ENCODE data around the gene ESPN. TPM values are rescaled to one million over a fixed set of nuclear protein-coding genes. Genes with fewer than 3 reads are reported as not detected.

The ESPN gene
- total and polyA plus RNA-seq, 2 of the 4 experiments (the other 2 are of a cell fraction), result under 0.01 to 0.02 TPM

GRCh38 chr1:6491081-6491449 is 66.5 kb downstream of the ESPN start:
- DNase-seq, result no peak

More at GRCh38 chr1:6491081-6491449, 66.5 kb downstream of the ESPN start:
- H2BK5ac ChIP-seq (ENCODE audit: low read depth, low read length, poor library complexity, severe bottlenecking), result peak overlapping the region; percentile 53
- H3K36me3 ChIP-seq (ENCODE audit: control insufficient read depth, insufficient read depth, low read length), result no peaks in the 10 kb centered on the region
- peak overlapping the region; percentile 46 to 86 for H4K8ac ChIP-seq (ENCODE audit: low read depth in 2 of 2, low read length in 2 of 2)
- H3K27ac ChIP-seq (ENCODE audit: insufficient read depth, low read length), result peak overlapping the region; percentile 80
- H3K23ac ChIP-seq (ENCODE audit: low read depth, low read length), result peak overlapping the region; percentile 31; the same call in 1 of the 2 replicates
- no peak overlapping the region for H2BK15ac ChIP-seq (ENCODE audit: low read depth, low read length)
- WGBS, 2 experiments (ENCODE audit: extremely low coverage in 2 of 2, insufficient read length in 1 of 2), result 40% methylated on average over 1 of the region's 6 CpGs; no CpG with 5 or more reads in 1 of the 2 experiments
- H3K4ac ChIP-seq (ENCODE audit: low read depth, low read length), result peak overlapping the region; percentile 94
- H3K4me3 ChIP-seq (ENCODE audit: insufficient read depth, low read depth, low read length), result peak overlapping the region; percentile 66
- H3K14ac ChIP-seq (replicated peaks; ENCODE audit: low read depth, low read length), result peak overlapping the region; percentile 73
- H3K27me3 ChIP-seq (ENCODE audit: control insufficient read depth, insufficient read depth, low read length), result no peaks in the 10 kb centered on the region
- no peak overlapping the region for H3K18ac ChIP-seq (ENCODE audit: low read depth, low read length)
- H3K4me1 ChIP-seq (ENCODE audit: control insufficient read depth, insufficient read depth, low read length), result peaks cover 14% of the 10 kb centered on the region
- dilution Hi-C loops (cut with HindIII; ENCODE audit: low sequenced_read_pairs, unreplicated experiment), result no loop called here
- peak overlapping the region; percentile 58 for H3K4me2 ChIP-seq (ENCODE audit: low read depth, low read length)
- H4K20me1 ChIP-seq (ENCODE audit: insufficient read depth, low read length), result peaks cover 6% of the 10 kb centered on the region; the same call in 1 of the 2 replicates
- no peaks in the 10 kb centered on the region for H3K9me3 ChIP-seq (ENCODE audit: control insufficient read depth, insufficient read depth, low read length)
- H2BK20ac ChIP-seq (ENCODE audit: low read depth, low read length), result peak overlapping the region; percentile 40; the same call in 1 of the 2 replicates
- H2AK5ac ChIP-seq (ENCODE audit: low read depth, low read length), result peak overlapping the region; percentile 30
- CTCF ChIA-PET, result no interaction called here
- H4K91ac ChIP-seq (ENCODE audit: insufficient read depth, low read depth, low read length), result peak overlapping the region; percentile 36
- H3K9ac ChIP-seq (ENCODE audit: low read depth, low read length), result peak overlapping the region; percentile 71
- in situ Hi-C loops (cut with MboI; ENCODE audit: low sequenced_read_pairs), result loop anchor here (10.0 kb wide), 1 partner anchor 154 kb away; no protein-coding TSS in a partner anchor
- intact Hi-C loops (cut with micrococcal nuclease), result loop anchor here (5.0 kb wide), 1 partner anchor 244 kb away; no protein-coding TSS in a partner anchor
- TF ChIP-seq MXI1 (IDR thresholded peaks at IDR 0.05; ENCODE audit: borderline replicate concordance, low read depth, low read length) (0 out of 2 replicates have a peak, but pooled peaks have one; percentile 6), RFX5 (IDR thresholded peaks at IDR 0.05; ENCODE audit: low read depth, low read length) (no peak), USF2 (IDR thresholded peaks at IDR 0.05; ENCODE audit: low read depth, low read length) (no peak)
- peak overlapping the region; percentile 28; the same call in 1 of the 2 replicates for H4K5ac ChIP-seq (ENCODE audit: low read depth, low read length)
- peak overlapping the region; percentile 95 for H2AFZ ChIP-seq (replicated peaks; ENCODE audit: low read length, poor library complexity)
- POLR2A ChIA-PET (ENCODE audit: unreplicated experiment), result no interaction called here
- H3K79me1 ChIP-seq (ENCODE audit: low read depth in 1 of 2, low read length in 2 of 2), result peaks cover 0 to 20% of the 10 kb centered on the region in 2 experiments; a peak in 1 of 4 replicates
- no TSS peak for BruUV-seq (replicated peaks)
- no peak for ATAC-seq (ENCODE audit: low read depth)
- H2AK9ac ChIP-seq (replicated peaks; ENCODE audit: low read depth, low read length, poor library complexity), result peak overlapping the region; percentile 99
- 0 out of 2 replicates have a peak, but pooled peaks cover 2% of the 10 kb centered on the region for H3K9me1 ChIP-seq (ENCODE audit: insufficient read depth, low read length)
- H2BK120ac ChIP-seq (ENCODE audit: low read depth, low read length), result peak overlapping the region; percentile 67; the same call in 1 of the 2 replicates
- H3K56ac ChIP-seq (ENCODE audit: extremely low read depth, insufficient read depth, low read length), result peak overlapping the region; percentile 2; the same call in 1 of the 2 replicates
